Astrocyte of the cerebellum (primary cell): Measurements from ENCODE around the gene MED31.

Experiments used
- DNase-seq: peaks from one replicate; pipeline ENCODE4 v3.0.0-alpha.2; 2011; ENCODE audit warnings: low read depth
- H3K4me3 ChIP-seq: 2 replicates; pipeline ENCODE4 v1.5.1; 2011; ENCODE audit warnings: mild to moderate bottlenecking, low read depth, low read length, moderate library complexity
- in situ Hi-C: cut with HindIII; loops from 2 replicates; pipeline ENCODE4 v1.10.0; 2017; ENCODE audit warnings: low sequenced_read_pairs
- TF ChIP-seq, protein P1 (sequence below): IDR thresholded peaks from 2 replicates; pipeline ENCODE4 v1.5.1; 2012; ENCODE audit warnings: low read length, low read depth, moderate library complexity, mild to moderate bottlenecking; ENCODE audit errors: missing control alignments

The MED31 gene

DNA sequence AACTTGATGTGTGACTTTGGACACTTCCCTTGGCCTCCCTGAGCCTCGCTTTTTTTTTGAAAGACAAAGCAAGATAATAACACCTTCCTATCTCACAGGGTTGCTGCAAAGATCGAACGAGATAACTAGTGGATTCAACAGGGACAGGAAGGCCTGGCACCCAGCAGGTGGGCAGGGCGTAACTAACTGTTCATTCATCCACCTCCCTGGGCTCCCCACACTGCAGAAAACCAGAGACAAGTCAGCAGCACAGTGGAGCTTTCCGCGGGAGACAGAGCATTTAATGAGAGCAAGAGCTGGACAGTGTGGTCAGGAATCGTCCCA is 33.0 kb upstream of the MED31 start:
- no peak for DNase-seq
- H3K4me3 ChIP-seq, result no peak overlapping the region
- TF ChIP-seq, protein P1, sequence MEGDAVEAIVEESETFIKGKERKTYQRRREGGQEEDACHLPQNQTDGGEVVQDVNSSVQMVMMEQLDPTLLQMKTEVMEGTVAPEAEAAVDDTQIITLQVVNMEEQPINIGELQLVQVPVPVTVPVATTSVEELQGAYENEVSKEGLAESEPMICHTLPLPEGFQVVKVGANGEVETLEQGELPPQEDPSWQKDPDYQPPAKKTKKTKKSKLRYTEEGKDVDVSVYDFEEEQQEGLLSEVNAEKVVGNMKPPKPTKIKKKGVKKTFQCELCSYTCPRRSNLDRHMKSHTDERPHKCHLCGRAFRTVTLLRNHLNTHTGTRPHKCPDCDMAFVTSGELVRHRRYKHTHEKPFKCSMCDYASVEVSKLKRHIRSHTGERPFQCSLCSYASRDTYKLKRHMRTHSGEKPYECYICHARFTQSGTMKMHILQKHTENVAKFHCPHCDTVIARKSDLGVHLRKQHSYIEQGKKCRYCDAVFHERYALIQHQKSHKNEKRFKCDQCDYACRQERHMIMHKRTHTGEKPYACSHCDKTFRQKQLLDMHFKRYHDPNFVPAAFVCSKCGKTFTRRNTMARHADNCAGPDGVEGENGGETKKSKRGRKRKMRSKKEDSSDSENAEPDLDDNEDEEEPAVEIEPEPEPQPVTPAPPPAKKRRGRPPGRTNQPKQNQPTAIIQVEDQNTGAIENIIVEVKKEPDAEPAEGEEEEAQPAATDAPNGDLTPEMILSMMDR, result no peak
- in situ Hi-C loops, result loop anchor here (25.0 kb wide), 1 partner anchor 178 kb away; no protein-coding TSS in a partner anchor

- H3K4me3 ChIP-seq, result no peak overlapping the region
- no peak for DNase-seq
- in situ Hi-C loops, result loop anchor here (25.0 kb wide), 1 partner anchor 178 kb away; no protein-coding TSS in a partner anchor
- TF ChIP-seq, protein P1, result no peak
Observed at GRCh38 chr17:6683730-6684459, 32.5 kb upstream of the MED31 start.

GRCh38 chr17:6683081-6683684 is 31.8 kb upstream of the MED31 start:
- H3K4me3 ChIP-seq, result no peak overlapping the region
- no peak for DNase-seq
- TF ChIP-seq, protein P1, result no peak
- in situ Hi-C loops, result loop anchor here (25.0 kb wide), 1 partner anchor 179 kb away; no protein-coding TSS in a partner anchor

DNA sequence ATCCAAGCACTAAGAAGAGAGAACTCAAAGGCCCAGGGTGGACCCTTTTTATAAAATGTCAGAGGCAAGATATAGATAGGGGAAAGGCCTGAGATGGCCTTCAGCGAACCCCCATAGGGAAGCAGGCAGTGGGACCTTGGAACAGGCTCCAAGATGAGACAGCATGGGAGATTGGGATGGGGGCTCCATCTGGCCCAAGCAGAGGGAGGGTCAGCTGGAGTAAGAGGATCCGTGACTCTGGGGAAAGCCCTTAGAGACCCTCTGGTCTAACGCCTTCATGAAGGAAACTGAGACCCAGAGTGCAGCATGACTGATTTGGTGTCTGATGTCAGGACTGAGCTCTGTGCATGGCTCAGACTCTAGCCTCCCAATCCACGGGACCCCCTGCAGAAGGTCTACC is 30.9 kb upstream of the MED31 start:
- in situ Hi-C loops, result loop anchor here (25.0 kb wide), 1 partner anchor 180 kb away; no protein-coding TSS in a partner anchor
- H3K4me3 ChIP-seq, result no peak overlapping the region
- TF ChIP-seq, protein P1, result no peak

GRCh38 chr17:6681671-6682070 is 30.3 kb upstream of the MED31 start:
- TF ChIP-seq, protein P1, result no peak
- no peak overlapping the region for H3K4me3 ChIP-seq
- DNase-seq, result no peak
- in situ Hi-C loops, result loop anchor here (25.0 kb wide), 1 partner anchor 181 kb away; no protein-coding TSS in a partner anchor

More for the DNA sequence above, 30.9 kb upstream of the MED31 start:
- no peak for DNase-seq

DNA sequence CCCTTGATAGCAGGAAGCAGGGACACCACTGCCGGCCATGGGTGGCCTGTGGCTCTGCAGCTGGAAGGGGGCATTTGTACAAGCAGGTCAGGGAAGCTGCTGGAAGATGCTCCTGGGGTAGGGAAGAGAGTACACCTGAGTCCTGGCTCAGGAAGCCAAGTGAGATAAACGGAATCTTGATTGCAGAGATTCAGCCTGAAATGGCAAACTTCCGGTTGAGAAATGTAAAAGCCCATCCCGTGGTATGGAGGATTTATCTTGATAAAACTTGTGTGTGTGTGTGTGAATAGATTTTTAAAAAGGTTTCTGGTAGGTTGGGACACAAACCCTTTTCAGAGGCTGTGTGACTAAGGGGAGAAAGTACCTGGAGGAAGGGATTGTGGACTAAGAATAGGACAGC is 29.8 kb upstream of the MED31 start:
- no peak for DNase-seq
- in situ Hi-C loops, result loop anchor here (25.0 kb wide), 1 partner anchor 181 kb away; no protein-coding TSS in a partner anchor
- TF ChIP-seq, protein P1, result no peak
- H3K4me3 ChIP-seq, result no peak overlapping the region
